Activated naive CD8-positive, alpha-beta T cell (primary cell): ENCODE measurements around the gene PIEZO2.

ENCODE experiments used
- H3K27ac Mint-ChIP-seq: one replicate; pipeline ENCODE4 v1.8.0; 2021; ENCODE audit warnings: mixed read lengths
- H3K27me3 Mint-ChIP-seq: one replicate; pipeline ENCODE4 v1.8.0; 2021; ENCODE audit warnings: mixed read lengths
- H3K36me3 Mint-ChIP-seq: one replicate; pipeline ENCODE4 v1.8.0; 2021; ENCODE audit warnings: mixed read lengths
- H3K4me1 Mint-ChIP-seq: one replicate; pipeline ENCODE4 v1.8.0; 2021; ENCODE audit warnings: low read depth, mixed read lengths
- H3K4me3 Mint-ChIP-seq: one replicate; pipeline ENCODE4 v1.8.0; 2021; ENCODE audit warnings: mild to moderate bottlenecking, mixed read lengths
- H3K9me3 Mint-ChIP-seq: one replicate; pipeline ENCODE4 v1.8.0; 2021; ENCODE audit warnings: low read depth, mixed read lengths

The PIEZO2 gene

DNA sequence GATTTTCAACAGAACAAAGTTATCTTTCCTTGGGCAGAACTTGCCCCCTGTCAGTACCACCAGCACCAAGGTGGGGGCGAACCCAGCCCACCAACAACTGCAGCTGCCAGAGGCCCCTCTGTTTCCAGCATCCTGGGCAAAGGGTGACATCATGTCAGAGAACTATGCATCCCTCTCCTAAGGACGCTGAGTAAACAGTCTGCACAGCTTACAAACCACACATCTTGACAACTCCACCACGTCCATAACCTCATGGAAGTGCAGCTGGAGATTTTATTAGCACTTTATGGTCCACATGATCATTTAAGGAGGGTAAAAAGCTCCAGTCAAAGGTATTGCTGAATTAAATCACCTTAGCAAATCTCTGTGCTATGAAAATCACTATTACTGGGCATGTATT is 40.4 kb downstream of the PIEZO2 start:
- Mint-ChIP-seq H3K27me3 (no peaks in the 10 kb centered on the region), H3K36me3 (no peaks in the 10 kb centered on the region), H3K9me3 (no peaks in the 10 kb centered on the region), H3K4me1 (no peaks in the 10 kb centered on the region), H3K4me3 (no peak overlapping the region), H3K27ac (no peak overlapping the region)

DNA sequence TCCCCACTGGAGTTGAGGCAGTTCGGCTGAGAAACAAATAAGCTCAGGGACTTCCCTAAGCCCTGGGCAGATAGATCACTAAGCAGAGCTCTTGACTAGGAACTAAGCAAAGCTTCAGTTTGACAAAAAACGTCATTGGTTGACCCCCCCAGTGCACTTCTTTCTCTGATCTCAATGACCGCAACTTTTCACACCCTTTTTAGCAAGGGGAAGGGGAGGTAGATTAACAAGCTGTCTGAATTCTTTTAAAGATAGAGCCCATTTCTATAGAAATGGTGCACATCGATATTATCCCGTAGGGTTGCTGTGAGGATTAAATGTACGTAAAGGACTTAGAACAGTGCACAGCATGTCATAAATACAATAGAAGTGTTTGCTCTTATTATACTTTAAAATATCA is 42.5 kb downstream of the PIEZO2 start:
- Mint-ChIP-seq H3K4me1 (no peaks in the 10 kb centered on the region), H3K4me3 (no peak overlapping the region), H3K27ac (no peak overlapping the region), H3K27me3 (no peaks in the 10 kb centered on the region), H3K36me3 (no peaks in the 10 kb centered on the region), H3K9me3 (no peaks in the 10 kb centered on the region)

DNA sequence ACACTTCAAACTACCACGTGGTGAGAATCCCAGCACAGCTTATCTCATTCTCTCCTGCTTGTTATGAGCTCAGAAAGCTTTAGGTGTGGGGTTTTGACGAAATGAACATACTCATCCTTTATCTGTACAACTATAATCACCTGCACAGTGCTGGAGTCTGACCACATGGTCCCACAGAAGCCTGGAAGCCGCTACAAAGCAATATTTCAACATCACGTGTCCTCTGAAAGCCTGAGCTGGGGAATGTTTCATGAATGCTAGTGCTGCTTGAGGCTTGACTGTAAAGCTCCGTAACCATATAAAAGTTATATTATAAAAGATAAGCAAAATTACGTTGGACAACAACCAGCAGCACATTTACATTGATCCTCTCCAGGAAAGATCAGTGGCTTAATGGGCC is 43.9 kb downstream of the PIEZO2 start:
- no peak overlapping the region for H3K4me3 Mint-ChIP-seq
- no peak overlapping the region for H3K27ac Mint-ChIP-seq
- H3K4me1 Mint-ChIP-seq: no peaks in the 10 kb centered on the region
- H3K9me3 Mint-ChIP-seq: no peaks in the 10 kb centered on the region
- H3K36me3 Mint-ChIP-seq: no peaks in the 10 kb centered on the region
- no peaks in the 10 kb centered on the region for H3K27me3 Mint-ChIP-seq

DNA sequence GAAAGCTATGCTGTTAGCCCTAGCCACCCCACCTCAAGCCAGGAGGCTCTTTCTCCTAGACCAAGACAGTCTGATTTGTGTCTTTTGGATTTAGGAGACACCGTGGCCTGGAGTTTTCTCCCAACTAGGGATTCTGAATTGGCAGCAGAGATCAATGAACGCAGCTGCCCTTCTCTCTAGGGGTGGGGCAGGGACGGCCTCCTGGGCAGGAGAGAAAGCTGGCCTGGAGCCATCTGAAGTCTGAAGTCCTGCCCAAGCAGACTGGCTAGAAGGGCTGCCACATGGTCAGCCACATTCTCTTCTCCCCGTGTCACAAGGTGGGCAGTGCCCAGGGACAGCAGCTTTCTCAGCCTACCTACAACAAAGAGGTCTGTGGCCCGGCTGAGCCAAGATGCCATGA is 45.1 kb downstream of the PIEZO2 start:
- Mint-ChIP-seq H3K4me1 (no peaks in the 10 kb centered on the region), H3K4me3 (no peak overlapping the region)

DNA sequence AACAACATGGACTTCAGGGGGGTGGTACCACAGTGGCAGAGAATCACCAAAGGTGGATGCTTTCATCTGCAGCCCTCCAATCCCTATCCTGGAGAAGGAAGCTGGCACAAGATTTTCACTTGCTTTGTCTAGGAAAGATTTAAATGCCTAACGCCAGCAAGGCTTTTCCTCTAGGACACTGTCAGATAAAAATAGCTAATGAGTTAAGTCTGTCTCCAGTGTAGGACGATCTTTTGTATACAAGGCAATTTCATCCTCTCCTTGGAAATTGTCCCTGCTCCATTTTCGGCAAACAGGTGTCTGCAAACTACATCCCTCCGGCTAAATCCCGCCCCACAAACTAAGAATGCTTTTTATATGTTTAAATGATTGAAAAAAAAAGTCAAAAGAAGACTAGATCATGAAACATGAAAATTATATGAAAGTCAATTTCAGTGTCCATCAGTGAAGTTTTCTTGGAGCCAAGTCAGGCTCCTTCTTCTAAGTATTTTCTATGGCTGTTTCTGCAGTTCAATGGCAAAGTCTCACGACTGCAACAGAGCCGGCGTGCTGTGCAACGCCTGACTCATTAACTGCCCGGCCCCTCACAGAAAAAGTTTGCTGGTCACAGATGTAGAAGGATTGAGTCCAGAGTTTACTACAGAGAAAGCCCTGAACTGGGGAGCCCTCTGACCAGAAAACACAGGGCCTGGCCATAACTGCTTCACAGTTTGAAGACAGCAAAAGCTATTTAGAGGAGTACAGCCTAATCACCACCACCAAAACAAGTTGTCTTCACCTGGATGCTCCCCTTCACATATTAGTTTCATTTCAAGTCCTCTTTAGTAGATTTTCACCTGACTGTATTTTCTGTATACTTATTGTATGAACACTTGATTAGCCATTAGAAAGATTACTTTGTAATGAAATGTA is 52.3 kb downstream of the PIEZO2 start:
- Mint-ChIP-seq H3K36me3 (no peaks in the 10 kb centered on the region), H3K27ac (no peak overlapping the region), H3K4me3 (no peak overlapping the region), H3K27me3 (no peaks in the 10 kb centered on the region), H3K4me1 (no peaks in the 10 kb centered on the region), H3K9me3 (no peaks in the 10 kb centered on the region)

More for the DNA sequence above, 45.1 kb downstream of the PIEZO2 start:
- no peak overlapping the region for H3K27ac Mint-ChIP-seq
- H3K27me3 Mint-ChIP-seq: no peaks in the 10 kb centered on the region
- no peaks in the 10 kb centered on the region for H3K9me3 Mint-ChIP-seq
- no peaks in the 10 kb centered on the region for H3K36me3 Mint-ChIP-seq

DNA sequence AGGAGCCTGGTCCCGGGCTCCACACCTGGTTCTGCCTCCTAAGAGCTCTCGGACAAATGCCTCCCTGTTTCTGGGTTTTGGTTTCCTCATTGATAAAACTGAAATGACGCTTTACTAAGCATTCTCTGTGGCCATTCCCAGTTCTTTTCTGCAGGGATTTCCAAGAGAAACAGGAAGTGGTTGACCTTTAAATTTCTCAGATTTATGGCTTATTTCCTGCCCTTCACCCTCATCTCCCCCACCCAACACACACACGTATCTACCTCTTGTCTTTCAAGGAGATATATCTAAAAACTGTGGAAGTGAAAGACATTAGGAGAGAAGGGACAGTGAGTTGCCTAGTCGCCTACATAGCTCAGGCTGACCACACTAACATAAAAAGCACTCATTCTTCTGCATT is 53.0 kb downstream of the PIEZO2 start:
- H3K9me3 Mint-ChIP-seq: no peaks in the 10 kb centered on the region
- H3K27ac Mint-ChIP-seq: no peak overlapping the region
- H3K4me3 Mint-ChIP-seq: no peak overlapping the region
- H3K4me1 Mint-ChIP-seq: no peaks in the 10 kb centered on the region
- no peaks in the 10 kb centered on the region for H3K27me3 Mint-ChIP-seq
- no peaks in the 10 kb centered on the region for H3K36me3 Mint-ChIP-seq

DNA sequence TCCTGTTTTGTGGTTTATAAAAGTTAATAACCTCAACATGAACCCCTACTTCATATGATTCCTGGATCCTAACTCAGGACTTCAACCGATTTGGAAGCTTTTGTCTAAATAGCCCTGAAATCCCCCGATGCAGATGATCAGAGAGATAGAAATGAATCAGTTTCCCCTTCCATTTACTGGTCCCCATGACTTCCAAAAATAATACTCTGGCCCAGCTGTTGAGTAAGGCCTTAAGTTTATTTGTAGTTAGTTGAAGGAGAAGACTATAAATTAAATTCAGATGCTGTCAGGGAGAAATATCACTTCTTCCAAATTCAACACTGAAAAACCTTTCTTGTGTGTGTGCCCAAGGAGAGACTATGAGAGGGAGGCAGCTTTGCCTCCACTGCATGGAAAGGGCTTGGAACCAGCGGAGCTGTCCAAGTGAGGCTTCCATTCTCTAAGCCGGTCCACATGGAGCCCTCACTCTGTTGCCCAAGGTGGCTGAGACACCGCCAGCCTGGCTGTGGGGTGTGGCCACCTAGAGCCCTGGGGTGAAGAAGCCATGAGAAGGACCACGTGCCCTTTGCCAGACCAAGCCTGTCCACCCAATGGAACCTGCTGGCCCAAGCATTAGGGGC is 53.6 kb downstream of the PIEZO2 start:
- Mint-ChIP-seq H3K27me3 (no peaks in the 10 kb centered on the region), H3K9me3 (no peaks in the 10 kb centered on the region), H3K4me1 (no peaks in the 10 kb centered on the region), H3K36me3 (no peaks in the 10 kb centered on the region), H3K27ac (no peak overlapping the region), H3K4me3 (no peak overlapping the region)

DNA sequence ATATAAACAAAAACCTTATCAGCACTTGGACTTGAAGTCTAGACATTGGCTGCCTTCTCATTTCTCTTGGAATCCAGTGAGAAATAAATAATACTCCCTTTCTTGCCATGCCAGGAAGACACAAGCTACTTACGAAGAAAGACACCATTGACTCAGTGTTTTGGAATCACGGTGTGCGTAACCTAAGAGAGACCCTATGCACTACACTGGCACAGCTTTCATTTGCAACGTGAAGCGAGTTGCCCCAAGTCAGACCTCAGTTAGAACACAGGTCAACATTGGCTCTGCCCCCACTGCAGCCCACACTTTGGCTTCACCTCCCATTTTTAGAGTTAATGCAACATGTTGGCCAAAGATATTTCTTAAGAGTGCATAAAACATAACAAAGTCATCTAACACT is 54.2 kb downstream of the PIEZO2 start:
- peaks cover 1% of the 10 kb centered on the region for H3K27me3 Mint-ChIP-seq
- no peak overlapping the region for H3K27ac Mint-ChIP-seq
- H3K4me3 Mint-ChIP-seq: no peak overlapping the region

DNA sequence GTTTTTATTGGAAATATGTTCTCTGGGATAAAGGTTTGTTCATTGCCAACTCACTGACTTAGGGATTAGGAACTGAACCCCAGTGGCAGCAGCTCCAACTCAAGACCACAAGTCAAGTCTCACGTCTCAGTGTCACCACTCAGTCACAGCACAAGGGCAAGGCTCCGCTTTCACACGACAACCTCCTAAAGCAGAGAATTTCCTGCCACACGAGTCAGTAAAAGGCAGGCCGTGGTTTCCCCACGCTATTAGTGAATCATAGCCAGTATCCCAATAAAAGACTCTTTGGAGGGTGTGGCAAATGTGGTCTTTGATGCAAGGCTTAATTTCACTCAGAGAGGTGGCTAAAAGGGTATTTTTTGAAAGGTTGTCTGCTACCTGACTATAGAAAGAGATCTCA is 57.6 kb downstream of the PIEZO2 start:
- no peak overlapping the region for H3K4me3 Mint-ChIP-seq
- peaks cover 1% of the 10 kb centered on the region for H3K27me3 Mint-ChIP-seq
- no peaks in the 10 kb centered on the region for H3K9me3 Mint-ChIP-seq
- no peak overlapping the region for H3K27ac Mint-ChIP-seq
- H3K36me3 Mint-ChIP-seq: no peaks in the 10 kb centered on the region
- H3K4me1 Mint-ChIP-seq: no peaks in the 10 kb centered on the region

More for the DNA sequence above, 54.2 kb downstream of the PIEZO2 start:
- no peaks in the 10 kb centered on the region for H3K9me3 Mint-ChIP-seq
- H3K36me3 Mint-ChIP-seq: no peaks in the 10 kb centered on the region
- no peaks in the 10 kb centered on the region for H3K4me1 Mint-ChIP-seq

DNA sequence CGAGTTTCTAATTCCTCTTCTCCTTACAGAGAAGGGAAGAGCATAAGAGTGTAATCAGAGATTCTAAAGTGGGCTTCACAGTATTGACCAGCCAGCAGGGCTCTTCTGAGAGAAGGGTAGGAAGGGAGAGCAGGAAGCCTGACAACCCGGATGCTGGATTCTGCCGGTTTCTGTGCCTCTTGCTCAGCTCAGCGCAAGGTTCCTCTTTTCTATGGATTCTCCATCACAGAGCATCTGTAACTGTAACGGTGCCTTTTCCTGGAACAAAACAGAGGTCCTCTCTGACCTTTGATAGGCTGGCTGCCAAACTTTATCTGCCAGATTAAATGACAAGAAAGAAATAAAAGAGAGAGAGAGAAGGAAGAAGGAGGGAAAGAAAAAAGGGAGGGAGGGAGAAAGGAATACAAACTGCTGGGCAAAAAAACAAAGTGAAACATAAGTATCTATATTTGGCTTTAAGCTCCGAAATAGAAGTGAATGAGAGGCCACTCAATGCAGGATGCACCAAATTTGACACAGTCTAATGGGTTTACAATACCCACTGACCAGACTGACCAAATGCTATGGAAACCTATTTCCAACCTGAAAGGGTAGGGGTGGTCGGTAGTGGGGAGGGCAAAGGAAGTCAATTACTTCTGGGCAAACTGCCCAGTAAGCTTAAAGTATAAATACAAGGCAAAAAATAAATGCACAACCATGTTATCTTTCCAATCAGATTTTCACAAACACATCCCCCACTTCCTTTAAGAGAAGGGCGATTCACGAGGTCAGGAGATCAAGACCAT is 59.2 kb downstream of the PIEZO2 start:
- no peak overlapping the region for H3K4me3 Mint-ChIP-seq
- no peaks in the 10 kb centered on the region for H3K9me3 Mint-ChIP-seq
- no peaks in the 10 kb centered on the region for H3K4me1 Mint-ChIP-seq
- H3K27me3 Mint-ChIP-seq: peaks cover 1% of the 10 kb centered on the region
- no peaks in the 10 kb centered on the region for H3K36me3 Mint-ChIP-seq
- H3K27ac Mint-ChIP-seq: no peak overlapping the region

DNA sequence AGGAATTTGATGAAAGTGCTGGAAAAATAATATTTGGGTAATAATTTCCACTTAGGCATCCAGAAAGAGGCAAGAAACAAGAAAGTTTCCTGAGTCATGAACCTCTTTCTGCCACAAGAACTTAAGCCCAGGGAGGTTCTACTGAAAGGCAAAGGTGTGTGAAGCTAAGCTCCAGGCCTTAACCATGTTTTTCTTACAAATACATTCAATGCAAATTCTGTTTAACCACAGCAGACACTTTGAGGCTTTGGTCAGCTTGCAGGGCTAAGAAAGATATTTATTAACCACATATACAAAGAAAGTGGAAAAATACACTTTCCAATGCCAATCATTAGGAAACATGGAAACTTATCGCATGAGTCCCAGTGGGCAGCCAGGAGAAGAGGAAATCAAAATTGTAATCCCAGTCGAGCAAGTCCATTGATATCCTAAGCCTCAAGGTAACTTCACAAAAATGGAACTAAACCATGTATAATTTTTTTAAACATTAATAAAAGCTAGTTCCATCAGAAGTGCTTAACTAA is 68.3 kb downstream of the PIEZO2 start:
- Mint-ChIP-seq H3K27ac (no peak overlapping the region), H3K9me3 (no peaks in the 10 kb centered on the region), H3K4me1 (no peaks in the 10 kb centered on the region), H3K4me3 (no peak overlapping the region), H3K36me3 (no peaks in the 10 kb centered on the region), H3K27me3 (peaks cover 7% of the 10 kb centered on the region)

DNA sequence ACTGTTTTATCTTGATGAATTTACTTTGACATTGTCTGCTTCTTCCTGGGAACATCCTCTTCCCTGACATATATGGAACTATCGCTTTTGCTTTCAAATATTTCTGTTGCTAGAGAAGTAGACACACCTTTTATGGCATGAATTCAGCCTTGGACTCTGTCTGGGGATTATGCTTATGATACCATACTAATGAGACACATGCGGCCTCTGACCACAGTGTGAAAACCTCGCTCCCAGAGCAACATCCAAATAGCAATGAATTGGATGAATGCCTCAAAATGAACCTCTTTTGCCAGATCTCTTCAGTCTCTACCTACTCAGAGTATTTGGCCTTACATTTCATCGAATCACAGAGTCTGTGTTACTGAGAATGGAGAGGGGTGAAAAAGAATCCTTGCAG is 70.9 kb downstream of the PIEZO2 start:
- Mint-ChIP-seq H3K27me3 (peaks cover 4% of the 10 kb centered on the region), H3K36me3 (no peaks in the 10 kb centered on the region), H3K27ac (no peak overlapping the region), H3K4me1 (no peaks in the 10 kb centered on the region), H3K9me3 (no peaks in the 10 kb centered on the region), H3K4me3 (no peak overlapping the region)

DNA sequence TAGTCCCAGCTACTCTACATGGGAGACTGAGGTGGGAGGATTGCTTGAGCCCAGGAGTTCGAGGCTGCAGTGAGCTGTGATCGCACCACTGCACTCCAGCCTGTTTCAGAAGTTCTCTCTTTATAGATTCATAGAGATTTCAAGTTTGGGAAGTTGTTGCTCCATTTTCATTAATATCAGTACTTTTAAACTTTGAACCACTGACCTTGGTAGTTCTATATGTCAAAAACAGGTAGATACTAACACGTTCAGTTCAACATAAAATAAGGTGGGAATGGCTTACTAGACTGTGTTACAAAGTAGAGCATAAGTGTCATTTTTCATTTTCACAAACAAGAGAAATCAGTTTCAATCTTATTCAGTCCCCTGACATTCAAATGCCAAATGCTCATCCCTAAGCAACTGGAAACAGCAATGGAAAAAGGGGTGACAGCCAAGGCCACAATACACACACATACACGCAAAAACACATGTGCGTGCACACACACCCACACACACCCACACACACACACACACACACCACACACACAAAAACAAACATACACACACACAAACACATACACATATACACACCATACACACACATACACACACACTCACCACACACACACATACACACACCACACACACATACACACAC is 71.7 kb downstream of the PIEZO2 start:
- no peak overlapping the region for H3K27ac Mint-ChIP-seq
- H3K9me3 Mint-ChIP-seq: no peaks in the 10 kb centered on the region
- H3K27me3 Mint-ChIP-seq: peaks cover 1% of the 10 kb centered on the region
- no peaks in the 10 kb centered on the region for H3K36me3 Mint-ChIP-seq
- H3K4me3 Mint-ChIP-seq: no peak overlapping the region
- no peaks in the 10 kb centered on the region for H3K4me1 Mint-ChIP-seq

DNA sequence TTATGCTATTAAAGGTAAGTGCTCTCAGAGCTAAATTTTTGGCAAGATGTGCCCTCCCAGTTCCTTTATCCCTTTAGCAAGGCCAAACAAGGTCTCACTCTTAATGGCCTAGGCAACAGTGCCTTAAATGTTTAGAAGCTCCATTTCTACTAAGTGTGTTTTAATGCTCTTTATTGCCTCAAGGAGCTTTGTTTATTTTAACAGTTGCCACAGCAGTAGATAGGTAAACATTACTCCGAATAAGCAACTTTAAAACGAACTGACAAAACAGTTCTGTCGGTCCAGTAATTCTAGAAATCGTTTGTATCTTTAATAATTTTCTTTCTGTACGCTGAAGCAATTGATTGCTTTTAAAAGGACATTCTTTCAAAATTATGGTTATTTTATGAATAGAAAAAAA is 74.5 kb downstream of the PIEZO2 start:
- Mint-ChIP-seq H3K27me3 (peaks cover 1% of the 10 kb centered on the region), H3K4me1 (no peaks in the 10 kb centered on the region), H3K9me3 (no peaks in the 10 kb centered on the region)

More for the DNA sequence above, 74.5 kb downstream of the PIEZO2 start:
- Mint-ChIP-seq H3K27ac (no peak overlapping the region), H3K4me3 (no peak overlapping the region), H3K36me3 (no peaks in the 10 kb centered on the region)
